GM23338 (cell line): ENCODE measurements around the gene PTGIS.

Experiments
- CTCF ChIP-seq, 2 experiments: fragments of 200-600 bp in 1 of 2; sonication (generic) in 1 of 2; conservative IDR thresholded peaks; 2 replicates each; pipeline versions ENCODE4 v1.5.1 to v1.6.1; 2016 to 2017; ENCODE audit warnings: antibody characterized with exemption in 2 of 2, low read depth in 2 of 2, mild to moderate bottlenecking in 2 of 2, moderate library complexity in 1 of 2
- ETS1 ChIP-seq: IDR thresholded peaks from 2 replicates; pipeline ENCODE4 v1.6.1; 2016; ENCODE audit warnings: antibody characterized with exemption
- EZH2 ChIP-seq: fragments of 200-600 bp; sonication (generic); IDR thresholded peaks from one replicate; pipeline ENCODE4 v1.8.0; 2017; ENCODE audit warnings: antibody characterized with exemption, mild to moderate bottlenecking, low read depth; ENCODE audit not compliant: unreplicated experiment
- NANOG ChIP-seq: IDR thresholded peaks from 2 replicates; pipeline ENCODE4 v1.6.1; 2016; ENCODE audit warnings: antibody characterized with exemption, borderline replicate concordance
- POLR2AphosphoS5 ChIP-seq: IDR thresholded peaks from 2 replicates; pipeline ENCODE4 v1.6.1; 2016; ENCODE audit warnings: antibody characterized with exemption, low read depth

GRCh38 chr20:49532285-49532946 lies 35.5 kb downstream of the PTGIS start:
- TF ChIP-seq NANOG (no peak), EZH2 (no peak), POLR2AphosphoS5 (no peak), ETS1 (no peak), CTCF (conservative IDR thresholded peaks at IDR 0.05; ENCODE audit: low read depth in 2 of 2) (no peak)
